SKM-1 treated with dmso at 0.1 percent for 144 hours (cell line): Measurements from ENCODE around the gene FADS2.
"Not testable (repeated sequence)": the region's sequence is repeated elsewhere in the genome, so short reads cannot be mapped to it uniquely, and the experiment has no call there.

Source experiments
- DNase-seq: peaks from one replicate; lab custom pipeline; 2025; ENCODE audit not compliant: unreplicated experiment; lab: John Stamatoyannopoulos, UW

The FADS2 gene

DNA sequence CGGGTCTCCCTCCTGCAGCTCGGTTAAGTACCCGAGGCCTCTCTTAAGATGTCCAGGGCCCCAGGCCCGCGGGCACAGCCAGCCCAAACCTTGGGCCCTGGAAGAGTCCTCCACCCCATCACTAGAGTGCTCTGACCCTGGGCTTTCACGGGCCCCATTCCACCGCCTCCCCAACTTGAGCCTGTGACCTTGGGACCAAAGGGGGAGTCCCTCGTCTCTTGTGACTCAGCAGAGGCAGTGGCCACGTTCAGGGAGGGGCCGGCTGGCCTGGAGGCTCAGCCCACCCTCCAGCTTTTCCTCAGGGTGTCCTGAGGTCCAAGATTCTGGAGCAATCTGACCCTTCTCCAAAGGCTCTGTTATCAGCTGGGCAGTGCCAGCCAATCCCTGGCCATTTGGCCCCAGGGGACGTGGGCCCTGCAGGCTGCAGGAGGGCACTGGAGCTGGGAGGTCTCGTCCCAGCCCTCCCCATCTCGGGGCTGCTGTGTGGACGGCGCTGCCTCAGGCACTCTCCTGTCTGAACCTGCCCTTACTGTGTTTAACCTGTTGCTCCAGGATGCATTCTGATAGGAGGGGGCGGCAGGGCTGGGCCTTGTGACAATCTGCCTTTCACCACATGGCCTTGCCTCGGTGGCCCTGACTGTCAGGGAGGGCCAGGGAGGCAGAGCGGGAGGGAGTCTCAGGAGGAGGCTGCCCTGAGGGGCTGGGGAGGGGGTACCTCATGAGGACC lies 38.3 kb downstream of the FADS2 start:
- no peak for DNase-seq

DNA sequence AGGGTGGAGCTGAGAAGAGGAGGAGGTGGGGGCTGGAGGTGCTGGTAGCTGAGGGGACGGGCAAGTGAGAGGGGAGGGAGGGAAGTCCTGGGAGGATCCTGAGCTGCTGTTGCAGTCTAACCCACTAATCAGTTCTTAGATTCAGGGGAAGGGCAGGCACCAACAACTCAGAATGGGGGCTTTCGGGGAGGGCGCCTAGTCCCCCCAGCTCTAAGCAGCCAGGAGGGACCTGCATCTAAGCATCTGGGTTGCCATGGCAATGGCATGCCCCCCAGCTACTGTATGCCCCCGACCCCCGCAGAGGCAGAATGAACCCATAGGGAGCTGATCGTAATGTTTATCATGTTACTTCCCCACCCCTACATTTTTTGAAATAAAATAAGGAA lies 38.9 kb downstream of the FADS2 start:
- DNase-seq = no peak

DNA sequence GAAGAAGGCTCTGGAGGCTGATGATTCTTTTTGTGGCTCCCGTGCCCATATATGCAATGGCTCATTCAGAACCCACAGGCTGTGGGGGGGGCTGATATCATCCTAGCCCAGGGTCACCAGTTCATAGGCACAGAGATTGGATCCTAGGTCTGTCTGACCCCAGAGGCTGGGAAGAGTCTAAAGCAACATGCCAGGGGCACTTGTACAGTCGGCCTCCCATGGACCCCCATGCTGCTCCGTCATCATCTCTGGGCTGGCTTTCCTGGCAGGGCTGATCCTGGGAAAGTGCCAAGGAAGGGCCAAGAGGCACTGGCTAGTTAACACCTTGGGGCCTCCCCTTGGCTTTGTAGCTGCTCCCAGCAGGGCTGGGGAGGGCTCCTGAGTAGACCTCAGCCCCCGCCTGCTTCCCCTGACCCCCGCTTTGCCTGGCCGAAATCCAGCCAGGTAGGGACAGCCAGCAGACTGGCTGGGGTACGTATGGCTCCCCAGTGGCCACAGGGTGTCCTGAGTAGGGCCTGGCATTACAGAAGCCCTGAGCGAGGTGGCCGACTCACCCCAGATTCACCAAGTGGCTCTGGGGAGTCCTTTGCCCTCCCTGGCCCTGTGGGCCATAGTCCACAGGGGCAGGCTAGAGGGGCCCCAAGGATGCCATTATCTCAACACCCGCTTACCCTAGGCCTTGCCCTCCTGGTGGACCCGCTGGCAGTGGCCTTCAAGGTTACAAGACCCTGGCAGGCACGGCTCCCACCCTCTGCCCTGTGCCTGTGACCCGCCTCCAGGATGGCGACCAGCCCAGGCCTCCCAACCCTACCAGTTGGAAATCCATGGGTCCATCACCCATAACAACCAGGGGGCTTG lies 40.7 kb downstream of the FADS2 start:
- DNase-seq = no peak

DNA sequence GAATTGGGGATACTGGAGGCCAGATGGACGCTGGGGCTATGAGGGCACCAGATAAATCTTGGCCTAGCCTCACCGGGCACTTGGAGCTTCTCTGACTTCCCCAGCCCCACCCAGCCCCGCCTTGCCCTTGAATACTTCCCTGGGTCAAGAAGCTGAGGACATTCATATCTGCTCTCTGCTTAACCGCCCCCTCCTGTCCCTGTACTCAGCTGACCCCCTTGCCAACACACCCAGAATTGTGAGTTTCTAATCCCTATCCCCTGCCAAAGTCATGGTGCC lies 41.3 kb downstream of the FADS2 start:
- DNase-seq = no peak

DNA sequence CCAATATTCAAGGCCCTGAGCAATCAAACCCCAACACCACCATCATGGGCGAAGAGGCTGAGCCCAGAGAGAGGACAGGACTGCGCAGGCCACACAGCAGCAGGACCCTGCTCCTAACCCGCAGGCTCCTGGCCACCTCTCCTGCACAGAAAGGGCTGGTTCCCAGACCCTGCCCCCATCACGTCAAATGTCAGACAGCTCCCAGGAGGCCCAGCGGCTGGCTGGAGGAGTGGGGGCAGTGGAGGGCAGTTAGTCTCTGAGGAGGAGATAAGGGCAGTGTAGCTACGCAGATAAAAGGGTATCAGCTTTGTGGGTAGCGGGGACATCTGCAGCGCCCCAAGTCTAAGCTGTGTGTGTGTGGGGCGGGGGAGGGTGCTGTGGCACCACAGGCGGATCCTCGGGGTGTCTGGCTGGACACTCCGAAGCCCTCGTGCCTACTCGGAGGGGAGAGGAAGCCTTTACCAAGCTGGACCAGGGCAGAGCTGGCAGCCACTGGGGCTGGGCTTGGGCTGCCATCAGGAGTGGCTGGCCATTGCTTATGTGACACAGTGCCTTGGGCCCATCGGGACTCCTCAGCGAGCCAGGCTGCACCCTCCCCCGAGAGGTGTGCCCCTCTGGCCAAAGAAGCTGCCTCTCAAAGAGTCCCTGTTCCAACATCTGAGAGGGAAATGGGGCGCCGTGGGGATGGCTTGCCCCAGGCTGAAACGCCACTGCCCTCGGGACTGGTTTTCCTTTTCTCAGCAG lies 41.8 kb downstream of the FADS2 start:
- no peak for DNase-seq

DNA sequence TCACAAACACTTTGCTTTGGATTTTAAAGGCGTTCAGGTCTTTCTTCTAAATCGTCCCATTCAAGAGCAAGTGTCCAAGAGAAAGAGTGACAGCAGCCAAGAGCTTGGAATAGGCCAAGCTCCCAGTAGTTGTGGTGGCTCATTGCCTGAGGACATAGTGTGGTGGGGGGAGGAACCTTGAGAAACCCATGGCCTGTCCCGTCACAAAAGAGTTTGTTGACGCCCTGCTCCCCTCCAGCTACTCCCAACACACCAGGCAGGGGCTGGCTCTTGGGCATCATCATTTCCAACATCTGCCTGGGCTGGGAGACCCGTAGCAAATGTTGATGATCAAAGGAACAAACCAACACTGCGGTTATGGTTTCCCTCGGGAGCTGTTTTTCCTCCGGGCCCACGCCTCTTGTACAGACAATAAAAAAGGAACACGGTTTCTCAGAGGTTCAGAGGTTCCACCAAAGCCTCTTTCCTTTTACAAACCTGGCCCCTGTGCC lies 42.5 kb downstream of the FADS2 start:
- DNase-seq = no peak

DNA sequence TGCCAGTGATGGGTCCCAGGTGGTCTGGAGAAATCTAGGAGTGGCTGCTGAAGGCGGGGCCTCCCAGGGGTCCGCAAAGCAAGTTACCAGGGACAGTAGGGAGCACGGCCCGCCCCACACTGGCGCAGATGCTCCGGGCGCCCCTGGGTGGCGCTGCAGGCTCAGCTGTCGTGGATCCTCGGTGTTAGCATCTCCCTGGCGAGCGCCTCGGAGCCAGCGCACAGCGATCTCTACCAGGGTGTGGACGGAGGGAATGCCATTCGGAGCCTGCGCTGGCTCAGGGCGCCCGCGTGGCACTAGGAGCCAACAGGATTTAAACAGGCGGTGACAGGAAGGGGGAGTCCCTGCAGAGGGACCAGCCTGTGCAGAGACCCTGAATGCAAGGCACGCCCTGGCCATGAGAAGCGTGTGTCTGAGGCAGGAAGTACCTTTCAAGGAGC lies 43.1 kb downstream of the FADS2 start:
- peak; percentile 66 for DNase-seq

DNA sequence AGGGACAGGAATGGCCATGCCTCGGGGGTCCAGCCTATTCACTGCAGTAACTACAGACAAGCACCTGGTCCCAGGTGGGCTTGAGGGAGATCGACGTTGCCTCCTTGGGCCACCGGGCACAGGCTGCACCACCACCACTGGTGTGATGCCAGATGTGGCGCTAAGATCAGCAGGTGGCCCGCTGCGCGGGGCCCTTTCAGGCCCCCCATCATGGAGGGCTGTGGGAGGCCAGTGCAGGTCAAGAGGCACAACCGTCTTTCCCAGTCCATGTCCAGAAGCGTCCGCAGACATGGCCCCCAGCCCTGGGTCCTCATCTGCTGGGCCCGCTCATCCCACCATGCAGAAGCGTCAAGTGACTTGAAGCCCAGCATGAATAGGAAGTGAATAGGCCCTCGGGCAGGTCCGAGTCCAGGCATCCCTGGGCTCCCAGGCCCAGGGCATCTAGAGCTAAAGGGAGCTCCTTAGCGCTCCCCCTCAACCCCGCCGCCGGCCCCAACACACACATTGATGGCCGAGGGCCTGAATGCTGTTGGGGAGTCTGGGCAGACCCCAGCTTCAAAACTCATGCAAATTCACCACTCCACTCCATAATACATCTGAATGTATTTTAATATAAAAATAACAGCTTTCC lies 45.0 kb downstream of the FADS2 start:
- DNase-seq = no peak

DNA sequence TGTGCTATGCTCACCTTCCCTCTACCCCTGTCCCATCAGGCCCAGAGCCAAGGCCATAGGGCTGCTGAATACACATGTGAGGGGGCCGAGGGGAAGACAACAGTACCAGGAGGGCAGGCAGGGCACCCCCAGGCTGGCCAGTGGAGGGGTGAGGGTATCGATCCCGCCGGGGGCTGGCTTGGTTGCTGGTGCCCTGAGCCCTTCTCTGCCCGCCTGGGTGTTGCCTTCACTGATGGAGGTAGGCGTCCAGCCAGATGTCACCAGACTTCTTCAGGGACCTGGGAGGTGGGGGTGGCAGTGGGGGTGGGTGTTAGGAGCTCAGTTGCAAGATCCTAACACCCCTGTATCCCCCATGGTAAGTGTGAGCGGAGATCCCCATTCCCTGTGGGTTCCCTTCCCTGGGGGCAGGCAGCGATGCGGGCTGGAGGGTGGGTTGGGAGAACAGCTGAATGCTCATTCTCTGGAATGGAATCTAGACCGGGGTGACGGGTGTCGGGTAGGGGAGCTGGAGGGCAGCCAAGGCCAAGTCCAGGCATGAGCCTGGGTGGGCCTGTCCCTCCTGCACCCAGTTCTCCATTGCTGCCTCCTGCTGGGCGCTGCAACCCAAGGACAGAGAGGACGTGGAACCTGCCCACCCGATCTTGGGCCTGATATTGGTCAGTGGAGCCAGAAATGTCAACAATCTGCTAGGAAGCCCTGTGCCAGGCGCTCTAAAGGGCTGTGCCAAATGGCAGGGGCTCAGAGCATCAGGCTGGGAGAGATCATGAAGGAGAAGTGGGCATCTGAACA lies 45.7 kb downstream of the FADS2 start:
- DNase-seq = no peak

DNA sequence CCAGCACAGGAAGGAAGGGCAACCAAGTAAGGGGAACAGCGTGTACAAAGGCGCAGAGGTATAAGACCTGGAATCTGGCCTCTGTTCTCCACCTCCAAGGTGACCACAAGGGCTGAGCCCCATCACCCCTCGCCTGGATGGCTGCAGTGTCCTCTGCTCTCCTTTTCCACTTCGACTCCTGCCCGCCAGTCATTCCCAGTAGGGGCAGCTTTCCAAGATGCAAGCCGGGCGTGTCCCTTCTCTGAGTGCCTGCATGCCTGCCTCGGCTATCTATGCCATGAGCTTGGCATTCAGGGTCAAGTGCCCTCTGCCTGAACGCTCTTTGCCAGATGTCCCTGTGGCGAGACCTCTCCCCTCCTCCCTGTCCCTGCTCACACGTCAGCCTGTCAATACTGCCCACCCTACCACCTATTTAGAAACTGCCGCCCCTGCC lies 46.3 kb downstream of the FADS2 start:
- no peak for DNase-seq

DNA sequence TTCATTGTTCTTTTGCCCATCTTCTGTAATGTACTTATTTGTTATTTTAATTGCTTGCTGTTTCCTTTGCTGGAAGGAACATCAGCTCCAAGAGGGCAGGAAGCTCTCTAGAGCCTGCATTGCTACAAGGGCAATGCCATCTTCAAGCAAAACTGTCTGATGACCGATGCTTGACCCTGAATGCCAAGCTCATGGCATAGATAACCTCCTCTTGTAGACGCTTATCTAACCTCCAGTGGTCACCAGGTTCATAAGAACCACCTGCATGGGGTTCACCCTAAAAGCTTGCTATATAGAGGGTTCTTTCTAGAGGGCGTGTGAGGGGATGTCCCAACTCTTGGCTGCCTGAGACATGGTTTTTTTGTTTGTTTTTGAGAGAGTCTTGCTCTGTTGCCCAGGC lies 46.8 kb downstream of the FADS2 start:
- no peak for DNase-seq

DNA sequence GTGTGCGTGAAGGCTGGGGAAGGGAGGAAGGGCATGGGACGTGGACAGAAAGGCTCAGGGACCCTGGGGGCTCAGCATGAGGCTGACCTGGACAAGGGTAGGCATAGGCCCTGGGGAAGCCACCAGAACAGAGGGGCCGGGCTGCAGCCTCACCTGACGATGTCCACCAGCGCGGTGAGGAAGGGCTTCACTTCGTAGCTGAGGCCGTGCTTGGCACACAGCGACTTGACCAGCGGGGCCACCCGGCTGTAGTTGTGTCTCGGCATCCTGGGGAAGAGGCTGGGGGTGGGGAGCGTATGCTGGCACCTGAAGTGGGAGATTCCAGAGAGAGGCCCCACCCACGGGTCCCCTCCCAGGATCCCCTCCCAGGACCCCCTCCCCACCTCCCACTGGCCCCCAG lies 47.6 kb downstream of the FADS2 start:
- DNase-seq = no peak

DNA sequence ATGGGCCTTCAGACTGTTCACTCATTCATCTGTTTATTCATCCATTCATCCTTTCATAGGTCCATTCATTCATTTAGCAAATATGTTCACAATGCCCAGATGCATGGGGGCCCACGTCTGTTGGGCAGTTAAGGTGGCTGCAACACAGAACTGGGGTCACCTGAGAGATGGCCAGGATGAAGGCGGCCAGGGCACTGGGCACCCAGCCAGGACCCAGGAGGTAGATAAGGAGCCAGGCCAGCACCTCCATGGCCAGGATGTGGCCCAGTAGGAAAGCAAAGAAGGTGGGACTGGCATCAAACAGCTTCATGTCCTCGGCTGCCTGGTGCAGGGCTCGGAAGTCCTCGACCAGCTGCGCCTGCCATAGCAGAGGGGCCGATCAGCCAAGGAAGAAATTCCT lies 51.1 kb downstream of the FADS2 start:
- DNase-seq = no peak

DNA sequence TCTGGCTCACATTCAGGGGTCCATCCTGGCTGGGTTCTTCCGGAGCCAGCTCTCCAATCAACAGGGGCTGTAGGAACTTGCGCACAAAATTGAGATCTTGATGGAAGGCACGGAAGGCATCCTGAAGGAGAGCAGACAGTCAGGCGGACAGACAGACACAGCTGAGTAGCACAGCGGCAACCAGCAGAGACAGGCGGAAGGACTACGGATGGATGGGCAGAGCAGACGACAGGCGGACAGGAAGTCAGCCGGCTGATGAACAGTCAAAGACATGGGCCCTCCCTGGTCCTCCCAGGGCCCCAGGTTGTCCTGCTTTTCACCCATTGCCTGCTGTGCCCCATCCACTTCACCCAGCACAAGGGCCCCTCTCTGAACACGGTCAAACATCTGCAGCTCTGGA lies 51.9 kb downstream of the FADS2 start:
- no peak for DNase-seq

DNA sequence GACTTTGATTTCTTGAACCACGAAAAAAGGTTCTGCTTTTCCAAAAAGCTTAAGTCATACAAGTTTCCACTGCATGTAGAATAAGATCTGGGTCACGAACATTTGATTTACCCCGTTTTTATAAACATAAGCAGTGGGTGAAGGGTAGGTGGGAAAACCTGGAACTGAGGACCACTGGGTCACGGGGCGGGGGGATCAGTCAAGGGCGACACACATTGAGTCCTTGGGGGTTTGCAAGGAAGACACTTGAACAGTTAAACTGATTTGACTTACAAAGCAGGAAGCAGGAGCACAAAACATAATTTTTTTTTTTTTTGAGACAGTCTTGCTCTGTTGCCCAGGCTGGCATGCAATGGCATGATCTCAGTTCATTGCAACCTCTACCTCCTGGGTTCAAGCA lies 52.4 kb downstream of the FADS2 start:
- no peak for DNase-seq

DNA sequence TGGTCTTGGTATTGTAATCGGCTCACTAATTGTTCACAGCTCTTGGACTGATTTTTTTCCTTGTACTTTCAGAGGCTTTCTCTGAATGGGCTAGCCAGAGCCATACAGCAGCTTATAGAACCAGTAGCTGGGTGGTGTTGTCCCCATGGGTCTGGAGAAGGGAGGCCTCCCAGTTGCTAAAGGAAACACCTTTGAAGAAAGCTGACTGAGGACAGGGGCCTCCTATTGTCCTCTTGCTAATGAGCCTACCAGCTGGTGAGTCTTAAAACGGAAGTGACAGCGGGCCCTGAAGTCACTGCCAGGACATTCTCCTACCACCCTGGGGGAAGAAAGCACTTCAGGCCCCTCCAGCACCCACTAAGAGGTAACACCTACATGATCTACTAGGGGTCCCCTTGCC lies 53.3 kb downstream of the FADS2 start:
- DNase-seq = no peak

DNA sequence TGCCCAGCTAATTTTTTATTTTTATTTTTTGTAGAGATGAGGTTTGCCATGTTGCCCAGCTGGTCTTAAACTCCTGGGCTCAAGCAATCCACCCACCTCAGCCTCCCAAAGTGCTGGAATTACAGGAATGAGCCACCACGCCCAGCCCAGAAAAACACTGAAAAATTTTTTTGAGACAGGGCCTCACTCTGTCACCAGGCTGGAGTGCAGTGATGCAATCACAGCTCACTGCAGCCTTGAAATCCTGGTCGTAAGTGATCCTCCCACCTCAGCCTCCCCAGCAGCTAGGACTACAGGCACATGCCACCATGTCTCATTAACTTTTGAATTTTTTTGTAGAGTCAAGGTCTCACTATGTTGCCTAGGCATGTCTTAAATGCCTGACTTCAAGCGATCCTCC lies 54.2 kb downstream of the FADS2 start:
- not testable (repeated sequence) for DNase-seq

DNA sequence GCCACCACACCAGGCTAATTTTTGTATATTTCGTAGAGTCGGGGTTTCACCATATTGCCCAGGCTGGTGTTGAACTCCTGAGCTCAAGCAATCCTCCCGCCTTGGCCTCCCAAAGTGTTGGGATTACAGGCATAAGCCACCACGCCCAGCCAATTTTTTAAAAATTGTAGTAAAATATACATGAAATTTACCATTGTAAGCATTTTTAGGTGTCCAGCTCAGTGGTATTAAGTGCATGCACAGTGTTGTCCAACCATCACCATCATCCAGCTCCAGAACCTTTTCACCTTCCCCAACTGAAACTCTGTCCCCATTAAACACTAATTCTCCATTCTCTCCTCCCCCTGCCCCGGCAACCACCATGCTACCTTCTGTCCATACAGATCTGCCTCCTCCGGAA lies 54.8 kb downstream of the FADS2 start:
- DNase-seq = no peak

DNA sequence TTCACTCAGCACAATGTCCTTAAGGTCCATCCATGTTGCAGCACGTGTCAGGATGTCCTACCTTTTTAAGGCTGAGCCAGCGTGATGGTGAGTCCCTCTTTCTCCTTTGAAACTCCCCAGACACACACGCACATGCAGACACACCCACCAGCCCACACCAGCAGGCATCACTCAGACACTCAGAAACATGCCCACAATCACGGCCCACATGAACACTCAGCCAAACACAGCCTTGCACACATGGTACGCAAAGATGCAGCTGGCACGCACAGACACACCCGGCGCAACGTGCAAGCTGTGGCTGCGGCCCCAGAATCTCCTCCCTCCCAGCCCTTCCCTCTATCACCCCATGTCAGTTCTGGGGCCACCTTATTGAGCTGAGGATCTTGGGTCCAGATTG lies 55.2 kb downstream of the FADS2 start:
- DNase-seq = no peak

DNA sequence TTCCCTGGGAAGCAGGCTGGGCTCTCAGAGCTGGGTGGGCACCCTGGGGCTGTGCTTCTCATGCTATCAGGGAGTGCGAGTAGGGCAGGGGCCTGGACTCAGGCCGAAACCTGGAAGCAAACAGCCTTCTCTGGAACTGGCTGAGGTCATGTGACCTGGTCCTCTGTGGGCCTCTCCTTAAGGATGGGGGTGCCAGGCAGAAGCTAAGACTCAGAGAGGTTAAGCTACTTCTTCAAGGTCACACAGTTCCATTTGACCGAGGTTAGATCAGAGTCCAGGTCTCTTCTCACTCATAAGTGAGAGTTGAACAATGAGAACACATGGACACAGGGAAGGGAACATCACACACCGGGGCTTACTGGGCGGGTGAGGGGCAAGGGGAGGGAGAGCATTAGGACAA lies 55.8 kb downstream of the FADS2 start:
- no peak for DNase-seq
